DMS114 treated with DMSO at 0.1 percent for 48 hours (cell line): ENCODE results near the gene BNC2.

Source experiments
- DNase-seq: peaks from one replicate; lab custom pipeline; 2025; ENCODE audit not compliant: unreplicated experiment; lab: John Stamatoyannopoulos, UW

Gene BNC2

DNA sequence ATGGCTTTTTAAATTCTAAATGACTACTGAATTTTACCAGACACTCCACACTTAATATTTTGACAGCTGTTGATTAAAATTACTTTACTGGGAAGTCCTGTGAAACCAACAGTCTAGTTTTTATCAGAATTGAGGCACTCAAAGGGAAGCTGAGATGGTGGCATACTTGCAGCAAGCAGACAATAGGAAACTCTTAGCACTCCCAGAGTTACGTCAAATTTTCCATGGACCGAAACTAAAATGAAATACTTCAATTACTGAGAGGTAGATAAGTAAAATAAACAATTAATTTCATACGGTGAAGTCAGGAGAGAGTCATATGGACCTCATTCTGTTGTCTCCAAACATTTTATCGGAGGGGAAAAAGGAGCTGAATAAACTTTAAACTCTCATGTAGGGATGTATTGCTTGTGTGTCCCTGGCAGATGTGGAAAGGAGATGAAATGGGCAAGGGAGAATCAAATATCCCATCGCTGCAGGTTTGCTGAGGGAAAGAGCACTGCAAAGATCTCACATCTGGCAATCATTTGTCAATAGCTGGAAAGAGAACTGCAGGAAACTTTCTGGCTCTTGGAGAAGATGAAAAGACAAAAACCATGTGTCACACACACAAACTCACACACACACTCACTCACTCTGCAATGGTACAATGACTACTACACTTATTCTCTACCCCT, 189.4 kb downstream of the BNC2 start:
- no peak for DNase-seq

DNA sequence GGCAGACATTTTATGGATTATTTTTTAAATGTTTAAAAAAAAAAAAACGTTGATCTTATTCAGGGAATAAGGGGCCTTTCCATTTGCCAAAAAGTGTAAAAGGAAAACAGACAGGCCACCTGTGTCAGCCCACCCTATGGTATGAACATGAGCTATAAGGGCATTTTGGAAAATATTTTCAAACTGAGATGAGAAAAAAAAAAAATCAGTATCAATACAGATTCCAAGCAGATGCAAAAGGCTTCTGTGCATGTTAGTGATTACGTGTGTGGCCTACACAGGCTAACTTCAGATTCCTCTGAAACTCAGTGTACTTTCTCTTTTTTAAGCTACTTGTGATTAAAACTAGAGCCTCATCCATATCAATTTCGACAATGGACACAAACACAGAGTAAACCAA, 189.9 kb downstream of the BNC2 start:
- no peak for DNase-seq

DNA sequence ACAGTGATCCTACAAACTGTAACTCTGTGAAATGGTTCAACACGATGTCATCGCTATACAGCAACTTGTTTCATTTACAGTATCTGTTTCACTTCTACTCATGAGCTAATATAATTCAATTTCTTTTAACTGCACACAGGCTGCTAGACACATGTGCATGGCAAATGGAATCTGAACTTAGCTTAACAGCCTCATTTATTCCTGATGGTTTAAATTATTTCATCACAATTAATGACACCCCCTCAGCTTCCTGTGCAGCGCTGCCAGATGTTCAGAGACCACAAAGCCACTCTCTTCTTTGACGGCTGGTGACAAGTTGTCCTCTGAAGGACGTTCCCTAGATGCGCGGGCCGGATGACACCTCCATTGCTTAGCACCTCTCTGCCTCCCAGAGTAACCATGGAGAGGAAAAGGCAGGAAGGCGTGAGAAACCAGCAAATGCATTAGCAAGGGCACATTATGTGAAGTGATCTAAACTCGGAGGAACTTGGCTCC, 191.1 kb downstream of the BNC2 start:
- DNase-seq: no peak

DNA sequence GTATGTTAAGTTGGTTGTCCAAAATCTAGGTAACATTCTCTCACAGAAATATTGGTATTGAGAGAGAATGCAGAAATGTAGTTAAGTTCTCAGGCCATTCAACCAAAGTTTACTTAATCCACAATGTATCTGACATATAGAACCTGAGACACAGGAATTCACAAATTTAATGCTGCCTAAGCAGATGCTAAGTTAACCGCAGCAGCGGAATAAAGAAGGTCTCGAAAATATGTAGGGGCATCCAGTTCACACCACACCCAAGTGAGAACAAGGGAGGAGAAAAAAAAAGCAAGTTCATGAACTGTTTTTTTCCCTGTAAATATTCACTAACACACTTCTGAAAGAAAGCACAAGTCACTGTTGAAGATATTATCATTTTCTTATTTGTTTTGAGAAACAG, 194.0 kb downstream of the BNC2 start:
- no peak for DNase-seq

DNA sequence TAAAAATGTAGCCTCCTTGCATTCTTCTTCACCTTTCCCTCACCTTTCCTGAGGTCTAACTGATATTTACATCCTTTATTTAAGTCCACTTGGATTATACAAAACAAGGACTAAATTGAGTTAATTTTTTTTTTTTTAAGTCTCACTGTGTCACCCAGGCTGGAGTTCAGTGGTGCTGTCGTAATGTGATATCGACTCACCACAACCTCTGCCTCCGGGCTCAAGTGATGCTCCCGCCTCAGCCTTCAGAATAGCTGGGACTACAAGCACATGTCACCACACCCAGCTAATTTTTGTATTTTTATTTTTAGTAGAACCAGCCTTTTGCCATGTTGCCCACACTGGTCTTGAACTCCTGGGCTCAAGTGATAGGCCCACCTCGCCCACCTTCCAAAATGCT, 195.3 kb downstream of the BNC2 start:
- DNase-seq: no peak

DNA sequence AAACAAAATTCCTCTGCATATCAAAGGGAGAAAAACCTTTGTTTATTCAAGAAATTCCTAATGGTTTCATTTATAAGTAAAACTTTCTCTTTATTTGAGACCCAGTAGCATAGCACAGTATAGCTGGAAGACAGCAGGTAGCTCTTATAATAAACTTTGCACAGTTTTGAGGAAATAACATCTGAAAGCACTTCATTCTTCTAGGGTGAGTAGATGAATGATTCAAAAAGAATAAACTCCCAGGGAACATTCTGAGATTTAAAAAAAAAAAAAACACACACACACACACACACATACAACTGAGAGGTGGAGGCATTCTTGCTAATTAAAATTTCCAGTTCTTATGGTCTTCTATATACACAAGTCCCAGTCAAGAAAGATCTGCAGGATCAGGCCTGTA, 197.3 kb downstream of the BNC2 start:
- no peak for DNase-seq

DNA sequence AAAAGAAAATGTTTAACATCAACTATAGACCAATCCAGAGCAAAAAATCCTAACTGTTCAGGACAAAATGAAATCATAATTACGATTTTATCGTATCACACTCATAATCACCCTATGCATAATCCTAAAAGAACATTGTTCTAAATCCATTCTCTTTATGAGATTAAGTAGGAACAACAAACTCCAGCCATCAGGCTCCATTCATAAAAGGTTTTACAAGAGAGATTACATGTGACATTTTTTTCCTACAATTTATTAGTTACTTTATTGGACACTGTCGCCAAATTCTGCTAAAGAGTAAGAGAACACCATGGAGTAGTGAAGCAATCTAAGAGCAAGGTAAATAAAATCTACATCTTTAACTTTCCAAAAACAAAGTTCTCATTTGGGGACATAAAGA, 198.0 kb downstream of the BNC2 start:
- DNase-seq: no peak

DNA sequence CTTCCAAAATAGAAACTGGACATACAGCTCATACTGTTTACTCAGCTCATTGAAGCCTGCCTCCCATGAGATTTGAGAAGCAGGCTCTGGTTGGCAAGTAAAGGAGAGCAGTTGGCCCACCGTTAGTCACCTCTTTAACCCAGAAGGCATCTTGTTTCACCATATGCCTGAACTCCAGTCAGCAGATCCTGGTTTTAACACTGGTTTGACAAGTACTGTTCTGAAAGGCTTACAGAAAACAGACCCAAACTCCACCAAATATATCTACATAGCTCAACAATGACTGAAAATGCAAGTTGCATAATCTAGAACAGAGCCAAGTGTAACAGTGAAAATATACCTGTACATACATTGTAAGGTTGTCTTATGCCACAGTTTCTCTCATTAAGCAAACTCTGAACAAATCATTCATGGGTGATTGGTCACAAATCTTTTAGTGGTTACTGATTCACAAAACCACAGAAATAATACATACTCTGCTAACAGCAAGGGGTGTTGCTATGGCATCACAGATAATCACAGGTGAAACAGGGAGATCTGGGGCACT, 198.8 kb downstream of the BNC2 start:
- DNase-seq: no peak

DNA sequence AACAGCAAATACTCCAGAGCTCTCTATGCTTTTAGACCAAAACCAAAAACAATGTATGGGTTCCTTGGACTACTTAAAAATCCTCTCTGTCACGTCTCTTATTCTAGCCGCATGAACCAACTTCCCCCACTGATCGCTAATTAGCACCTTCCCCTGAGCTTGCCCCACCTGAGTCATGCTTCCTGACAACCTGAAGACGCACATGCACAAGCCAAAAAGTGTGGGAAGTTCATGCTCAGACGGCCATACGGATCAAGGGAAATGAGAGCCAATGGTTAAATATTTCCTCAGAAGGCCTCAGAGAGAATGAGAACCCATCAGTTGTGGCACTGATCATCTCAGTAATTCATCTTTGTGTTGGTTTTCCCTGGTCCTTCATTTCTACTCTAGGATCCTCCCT, 199.7 kb downstream of the BNC2 start:
- no peak for DNase-seq

DNA sequence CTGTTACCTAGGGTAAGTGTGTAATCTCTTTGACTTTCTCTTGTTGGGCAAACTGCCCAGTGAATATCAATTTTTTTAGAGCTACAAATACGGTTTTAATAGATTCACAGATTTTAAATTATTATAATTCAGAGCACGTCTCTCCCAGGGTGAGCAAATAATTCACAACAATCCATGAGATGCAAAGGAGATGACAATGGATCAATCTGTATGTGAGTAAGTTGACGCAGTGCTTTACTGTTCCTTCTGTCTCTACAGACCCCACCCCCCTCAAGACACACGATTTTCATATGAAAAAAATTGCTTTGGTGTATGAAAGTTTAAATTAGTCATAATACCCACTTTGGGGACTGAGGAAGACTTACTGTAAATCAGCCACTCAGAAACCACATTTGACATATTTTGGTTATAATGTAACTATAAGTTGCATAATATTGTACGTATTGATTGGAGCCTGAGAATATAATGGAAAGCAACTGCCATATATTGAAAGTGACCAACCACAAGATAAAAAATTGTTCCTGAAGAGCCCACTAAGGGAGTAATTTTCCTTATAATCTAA, 201.7 kb downstream of the BNC2 start:
- DNase-seq: no peak

DNA sequence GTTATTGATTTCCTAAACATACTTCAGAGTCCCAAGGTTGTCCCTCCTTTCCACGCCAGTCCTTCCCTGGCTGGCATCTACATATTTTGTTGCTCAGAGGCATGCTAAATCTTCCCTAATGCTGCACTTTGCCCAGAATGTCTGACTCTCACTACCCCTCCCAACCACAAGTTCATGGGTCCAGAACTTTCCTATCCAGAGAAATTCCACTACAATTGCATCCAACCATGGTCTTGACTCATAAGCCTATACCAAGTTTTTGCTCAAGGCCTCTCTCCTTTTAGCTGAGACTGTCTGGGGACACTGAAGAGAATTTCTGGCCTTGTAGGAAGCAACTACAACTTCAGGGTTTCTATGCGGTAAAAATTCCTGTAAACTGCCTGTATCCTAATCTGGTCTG, 206.3 kb downstream of the BNC2 start:
- no peak for DNase-seq

DNA sequence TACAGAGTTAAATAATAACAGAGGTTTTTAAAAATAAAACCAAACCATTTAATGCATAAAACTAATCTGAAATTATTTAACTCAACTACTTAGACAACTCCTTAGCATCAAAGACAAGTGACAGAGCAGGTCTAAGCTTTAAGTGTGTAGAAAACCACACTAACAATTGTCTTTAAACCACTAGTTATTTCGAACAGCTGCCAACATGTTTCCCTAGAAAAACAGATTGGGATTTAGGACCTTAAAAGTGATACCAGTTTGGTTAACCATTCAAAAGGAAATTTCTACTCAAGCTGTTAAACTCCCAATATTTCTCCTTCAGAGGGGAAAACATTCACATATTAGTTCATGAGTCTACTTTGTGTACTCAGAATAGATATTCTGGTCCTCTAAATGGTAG, 208.7 kb downstream of the BNC2 start:
- DNase-seq: no peak

DNA sequence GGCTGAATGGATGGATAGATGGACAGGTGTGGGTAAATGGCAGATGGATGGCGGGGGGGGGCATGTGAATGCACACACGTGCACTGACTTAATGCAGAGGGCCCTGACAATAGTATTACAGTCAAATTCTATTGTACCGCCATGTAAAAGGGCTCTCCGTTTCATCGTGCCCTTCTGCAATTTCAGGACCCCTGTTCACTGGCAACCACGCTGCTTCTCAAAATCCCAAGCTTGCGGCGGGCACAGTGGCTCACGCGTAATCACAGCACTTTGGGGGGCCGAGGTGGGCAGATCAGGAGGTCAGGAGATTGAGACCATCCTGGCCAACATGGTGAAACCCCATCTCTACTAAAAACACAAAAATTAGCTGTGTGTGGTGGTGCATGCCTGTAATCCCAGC, 211.4 kb downstream of the BNC2 start:
- no peak for DNase-seq

DNA sequence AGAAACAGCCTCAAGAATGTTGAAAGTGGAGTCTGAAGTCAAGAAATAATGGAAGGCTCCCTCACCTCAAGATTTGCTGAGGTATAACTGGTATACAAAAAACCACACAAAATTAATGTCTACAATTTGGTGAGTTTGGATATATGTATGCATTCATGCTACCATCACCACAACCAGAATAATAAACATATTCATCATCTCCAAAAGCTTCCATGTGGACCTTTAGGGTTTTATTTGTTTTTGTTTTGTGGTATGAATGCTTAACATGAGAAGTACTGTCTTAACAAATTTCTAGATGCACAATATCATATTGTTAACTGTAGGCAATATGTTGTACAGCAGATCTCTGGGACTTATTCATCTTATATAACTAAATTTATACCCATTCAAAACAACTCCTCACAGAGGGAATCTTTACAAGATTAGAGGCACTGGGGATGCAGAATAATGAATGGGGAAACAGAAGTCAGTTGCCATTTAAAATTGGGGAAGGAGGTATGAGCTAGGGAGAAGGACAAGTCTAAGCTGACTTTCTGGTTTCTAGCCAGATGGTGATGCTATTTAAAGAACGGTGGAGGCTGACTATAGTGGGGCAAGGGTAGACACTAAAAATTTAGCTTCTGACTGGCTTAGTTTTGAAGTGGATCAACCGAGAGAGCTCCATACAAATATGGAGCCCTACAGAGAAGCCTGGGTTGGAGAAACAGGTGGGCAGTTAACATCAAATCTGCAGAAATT, 213.9 kb downstream of the BNC2 start:
- no peak for DNase-seq

DNA sequence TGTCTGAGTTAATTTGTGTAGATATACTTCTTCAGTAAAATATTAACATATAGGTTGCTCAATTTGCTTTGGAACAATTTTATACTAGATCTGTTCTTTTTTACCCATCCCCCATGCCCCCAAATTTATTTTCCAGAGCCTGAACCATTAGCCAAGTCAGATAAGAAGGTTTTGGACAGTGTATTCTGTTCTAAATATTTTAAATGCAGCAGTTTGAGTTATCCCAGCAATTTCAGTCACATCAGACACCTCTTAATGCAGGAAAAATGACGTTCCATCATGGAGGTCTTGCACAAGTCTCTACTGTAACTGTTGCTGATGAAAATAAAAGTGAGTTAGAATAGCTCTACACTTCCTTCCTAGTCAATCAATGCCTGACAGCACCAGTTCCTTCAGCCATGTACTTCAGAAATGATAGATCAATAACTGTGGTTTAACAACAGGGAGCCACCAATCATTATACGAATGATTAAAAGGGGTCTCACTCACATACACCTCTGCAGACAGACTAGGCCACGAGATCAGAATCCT, 215.8 kb downstream of the BNC2 start:
- DNase-seq: no peak

DNA sequence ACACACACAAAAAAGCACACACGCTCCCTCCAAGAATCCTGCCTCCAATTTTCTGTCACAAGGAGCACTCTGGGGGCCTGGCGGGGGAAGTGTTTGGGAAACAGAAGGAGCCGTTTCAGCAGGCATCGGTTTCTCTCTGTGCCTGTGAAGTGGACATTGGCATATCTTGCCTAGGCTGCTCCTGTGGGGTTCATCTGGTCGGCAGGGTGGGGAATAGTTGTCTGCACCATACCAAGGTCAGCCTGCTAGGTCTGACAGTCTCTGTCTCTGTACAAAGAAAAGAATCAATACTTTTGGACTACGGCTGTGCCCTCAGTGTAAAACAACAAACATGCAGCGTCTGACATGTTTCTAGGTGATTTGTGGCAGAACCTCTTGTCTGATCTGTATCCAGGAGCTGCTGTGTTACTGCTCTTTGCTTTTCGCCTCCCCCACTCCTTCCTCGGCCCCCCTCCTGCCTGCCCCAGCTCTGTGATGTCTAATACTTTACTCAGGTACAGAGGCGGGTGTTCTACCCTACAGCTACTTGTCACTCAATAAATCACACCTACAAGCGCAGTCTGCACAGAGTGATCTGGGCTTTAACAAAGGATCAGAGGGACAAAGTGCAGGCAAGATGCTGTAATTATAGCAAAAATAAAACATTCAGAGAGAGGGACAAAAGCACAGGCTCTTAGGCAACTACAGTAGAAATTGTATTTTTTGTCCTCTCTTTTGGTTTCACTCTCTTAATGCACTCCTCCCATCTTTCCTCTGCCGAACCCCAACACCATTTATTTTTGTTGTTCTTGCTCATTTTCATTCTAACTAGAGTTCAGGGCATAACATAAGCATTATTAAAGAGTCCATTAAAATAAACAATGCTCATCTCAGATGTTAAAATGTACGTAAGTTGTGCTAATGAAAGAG, 216.7 kb downstream of the BNC2 start:
- DNase-seq: no peak

DNA sequence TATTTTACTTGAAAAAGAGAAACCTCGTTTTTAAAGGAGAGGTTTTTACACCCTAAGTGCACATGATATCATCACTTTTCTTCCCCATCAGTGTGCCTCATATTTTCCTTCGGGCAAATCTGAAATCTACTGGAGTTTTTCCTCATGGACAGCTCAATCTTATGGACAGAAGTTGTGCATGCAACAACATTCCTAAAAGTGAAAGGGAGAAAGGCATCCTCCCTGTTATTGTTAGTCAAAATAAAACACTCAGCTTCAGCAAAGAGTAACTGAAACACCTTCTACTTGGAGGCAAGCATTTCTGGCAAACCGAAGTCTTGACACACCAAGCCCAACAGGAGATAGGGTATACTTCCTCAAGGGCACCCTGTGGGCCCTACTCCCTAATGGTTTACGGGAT, 217.9 kb downstream of the BNC2 start:
- no peak for DNase-seq

DNA sequence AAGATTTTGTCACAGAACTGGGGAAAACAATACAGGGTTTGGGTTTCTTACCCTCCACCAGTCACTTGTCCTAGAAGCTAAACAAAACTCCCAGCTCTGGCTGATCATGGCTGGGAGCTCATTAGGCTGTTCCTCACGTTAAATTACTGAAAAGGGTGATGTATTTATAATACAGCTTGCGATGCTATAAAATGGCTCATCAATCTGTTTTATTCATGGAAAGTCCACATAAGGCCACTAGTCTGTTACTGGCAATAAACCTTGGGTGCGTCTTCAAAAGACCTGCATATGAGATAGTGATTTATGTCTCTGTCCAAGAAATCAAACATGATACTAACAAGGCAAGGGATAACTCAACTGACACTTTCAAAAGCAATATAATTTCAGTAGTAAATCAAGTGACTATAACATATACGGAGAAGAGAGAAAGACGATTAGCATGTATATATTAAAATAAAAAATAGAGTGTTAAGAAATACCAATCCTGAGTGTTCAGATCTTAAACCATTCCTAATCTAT, 219.0 kb downstream of the BNC2 start:
- no peak for DNase-seq

DNA sequence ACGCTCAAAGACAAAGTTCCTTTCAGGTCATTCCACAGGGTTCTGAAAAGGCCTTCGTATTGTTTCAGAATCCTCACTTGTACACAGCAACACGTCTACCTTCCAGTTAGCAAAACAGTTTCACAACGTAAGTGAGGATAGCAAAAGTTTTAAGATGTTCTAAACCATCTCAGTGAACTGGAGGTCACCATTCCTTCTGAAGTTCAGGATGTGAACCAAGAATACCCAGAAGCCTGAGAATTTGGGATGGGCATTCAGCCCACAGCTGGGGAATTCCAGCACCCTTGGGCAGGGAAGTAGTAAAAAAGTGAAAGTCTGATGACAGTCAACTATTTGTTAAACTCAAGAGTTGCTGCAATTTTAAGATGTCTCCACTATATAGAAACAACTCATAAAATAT, 224.5 kb downstream of the BNC2 start:
- no peak for DNase-seq

DNA sequence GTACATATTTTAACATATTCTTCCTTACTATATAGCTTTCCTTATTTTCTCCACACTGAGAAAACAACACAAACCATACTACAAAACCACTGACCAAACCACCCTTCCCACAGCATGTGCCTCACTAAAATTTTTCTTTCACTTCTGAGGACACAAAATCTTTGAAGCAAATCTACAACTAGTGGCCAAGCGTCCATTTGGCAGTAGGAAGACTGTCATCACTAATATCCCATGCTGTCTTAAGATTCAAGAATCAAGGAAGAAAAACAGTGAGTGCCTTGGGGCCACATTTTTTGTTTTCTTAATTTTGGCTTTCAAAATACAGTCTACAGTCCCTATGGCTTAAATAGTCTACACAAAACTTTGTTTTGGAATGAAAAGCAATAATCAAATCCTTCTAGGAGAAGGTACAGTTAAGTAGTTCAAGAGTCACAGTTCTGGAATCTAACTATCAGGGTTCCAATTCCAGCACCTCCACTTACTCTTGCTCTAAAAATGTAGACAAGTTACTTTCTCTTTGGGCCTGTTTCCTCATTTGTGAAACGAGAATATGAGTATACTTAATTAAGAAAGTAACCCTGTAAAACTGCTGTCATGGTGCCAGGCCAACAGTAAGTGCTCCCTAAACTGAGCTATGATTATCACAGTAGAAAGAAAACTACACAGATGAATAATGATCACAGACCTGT, 227.9 kb downstream of the BNC2 start:
- no peak for DNase-seq
